Neural progenitor cell (in vitro differentiated cells): Measurements from ENCODE around the gene NDUFS1. TPM values are rescaled to one million over a fixed set of nuclear protein-coding genes. Genes with fewer than 3 reads are reported as not detected.
"Not testable (repeated sequence)": the region's sequence is repeated elsewhere in the genome, so short reads cannot be mapped to it uniquely, and the experiment has no call there.

Experiments used
- DNase-seq: peaks from one replicate; pipeline ENCODE4 v3.0.0-alpha.2; 2016; ENCODE audit warnings: low spot score
- H2AFZ ChIP-seq: fragments of 200-600 bp; sonication (generic); replicated peaks from 2 replicates; pipeline ENCODE4 v1.6.1; 2016; ENCODE audit warnings: antibody characterized with exemption
- H3F3A ChIP-seq: fragments of 200-600 bp; sonication (generic); 2 replicates; pipeline ENCODE4 v1.6.1; 2016; ENCODE audit warnings: antibody characterized with exemption, low read depth
- H3K27ac ChIP-seq: fragments of 200-600 bp; sonication (generic); 2 replicates; pipeline ENCODE4 v1.5.1; 2016; ENCODE audit warnings: mild to moderate bottlenecking
- H3K27me3 ChIP-seq: fragments of 200-600 bp; sonication (generic); 2 replicates; pipeline ENCODE4 v1.6.1; 2016; ENCODE audit warnings: mild to moderate bottlenecking, moderate library complexity
- H3K36me3 ChIP-seq: fragments of 200-600 bp; sonication (generic); 2 replicates; pipeline ENCODE4 v1.5.1; 2016
- H3K4me1 ChIP-seq: fragments of 200-600 bp; sonication (generic); 2 replicates; pipeline ENCODE4 v1.6.1; 2016; ENCODE audit warnings: mixed run types
- H3K4me2 ChIP-seq: fragments of 200-600 bp; sonication (generic); 2 replicates; pipeline ENCODE4 v1.6.1; 2016
- H3K4me3 ChIP-seq: fragments of 200-600 bp; sonication (generic); 2 replicates; pipeline ENCODE4 v1.5.1; 2016
- H3K79me2 ChIP-seq: fragments of 200-600 bp; sonication (generic); 2 replicates; pipeline ENCODE4 v1.6.1; 2016; ENCODE audit warnings: low read depth
- H3K9ac ChIP-seq: fragments of 200-600 bp; sonication (generic); 2 replicates; pipeline ENCODE4 v1.6.1; 2016
- H3K9me3 ChIP-seq: fragments of 200-600 bp; sonication (generic); 2 replicates; pipeline ENCODE4 v1.5.1; 2016; ENCODE audit warnings: low read depth
- H4K20me1 ChIP-seq: fragments of 200-600 bp; sonication (generic); 2 replicates; pipeline ENCODE4 v1.6.1; 2016; ENCODE audit warnings: low read depth
- H3K27ac Mint-ChIP-seq: 3 replicates; pipeline ENCODE4 v1.8.0; 2021; ENCODE audit warnings: mixed read lengths
- H3K27me3 Mint-ChIP-seq: 2 replicates; pipeline ENCODE4 v1.8.0; 2022; ENCODE audit warnings: low read depth, mild to moderate bottlenecking, inconsistent platforms, moderate library complexity, mixed read lengths; ENCODE audit not compliant: insufficient read depth
- H3K36me3 Mint-ChIP-seq: 3 replicates; pipeline ENCODE4 v1.8.0; 2021; ENCODE audit warnings: mixed read lengths
- H3K4me1 Mint-ChIP-seq: 3 replicates; pipeline ENCODE4 v1.8.0; 2021; ENCODE audit warnings: mixed read lengths
- H3K4me3 Mint-ChIP-seq: 3 replicates; pipeline ENCODE4 v1.8.0; 2021; ENCODE audit warnings: mild to moderate bottlenecking, moderate library complexity, mixed read lengths
- H3K9me3 Mint-ChIP-seq: 3 replicates; pipeline ENCODE4 v1.8.0; 2020; ENCODE audit warnings: mixed read lengths
- CTCF ChIP-seq: fragments of 200-600 bp; sonication (generic); IDR thresholded peaks from 2 replicates; pipeline ENCODE4 v1.5.1; 2017; ENCODE audit warnings: antibody characterized with exemption, mild to moderate bottlenecking
- EZH2 ChIP-seq: fragments of 200-600 bp; sonication (generic); IDR thresholded peaks from 2 replicates; pipeline ENCODE4 v1.6.1; 2017; ENCODE audit warnings: antibody characterized with exemption, mild to moderate bottlenecking, moderate library complexity
- EZH2phosphoT487 ChIP-seq: fragments of 200-600 bp; sonication (generic); IDR thresholded peaks from 2 replicates; pipeline ENCODE4 v1.6.1; 2017; ENCODE audit warnings: antibody characterized with exemption
- total RNA-seq: library from RNA; depleted of rRNA; stranded (reverse); fragments of >200 nt; gene quantifications from 2 replicates; pipeline ENCODE4 v1.2.3, GENCODE V29; 2015; ENCODE audit warnings: low replicate concordance

Gene NDUFS1
- total RNA-seq, 1 donor from 2014 or later = 115 TPM

DNA sequence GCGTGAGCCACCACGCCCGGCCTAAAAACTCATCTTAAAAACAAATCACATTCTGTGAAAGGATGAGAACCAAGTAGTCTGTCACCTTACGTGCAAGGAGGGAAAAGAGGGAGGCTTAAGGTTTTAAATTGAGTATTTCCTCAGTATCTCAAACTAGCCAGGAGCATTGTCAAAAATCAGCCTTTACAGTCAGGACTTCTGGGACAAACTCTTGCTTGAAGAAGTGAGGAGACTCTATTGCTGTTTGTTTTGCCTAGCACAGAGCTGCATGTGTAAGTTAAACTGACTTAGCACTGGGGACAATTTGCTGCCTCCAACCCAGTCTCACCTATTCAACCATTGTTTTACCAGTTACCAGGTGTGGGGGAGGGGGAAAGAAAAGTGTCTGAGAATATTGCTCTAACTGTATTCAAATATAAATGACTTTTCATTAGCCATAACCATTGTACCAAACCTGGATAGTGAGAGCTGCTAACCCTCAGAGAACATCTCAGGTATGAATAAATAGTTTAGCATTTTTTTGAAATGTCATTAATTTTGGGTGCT lies 76.9 kb downstream of the NDUFS1 start:
- no peak overlapping the region for H2AFZ ChIP-seq
- no peak overlapping the region for H3K9ac ChIP-seq
- Mint-ChIP-seq H3K4me3 (no peak overlapping the region), H3K4me1 (peaks cover 31% of the 10 kb centered on the region), H3K27me3 (peaks cover 2% of the 10 kb centered on the region), H3K27ac (no peak overlapping the region), H3K9me3 (no peaks in the 10 kb centered on the region), H3K36me3 (no peaks in the 10 kb centered on the region)
- peaks cover 31% of the 10 kb centered on the region for H3K4me1 ChIP-seq
- peaks cover 91% of the 10 kb centered on the region for H3K79me2 ChIP-seq
- peaks cover 49% of the 10 kb centered on the region for H3F3A ChIP-seq
- no peaks in the 10 kb centered on the region for H3K36me3 ChIP-seq
- H3K4me3 ChIP-seq = no peak overlapping the region
- TF ChIP-seq EZH2 (no peak), CTCF (no peak), EZH2phosphoT487 (no peak)
- peaks cover 17% of the 10 kb centered on the region for H4K20me1 ChIP-seq
- peak overlapping the region; percentile 89 for H3K4me2 ChIP-seq
- no peak overlapping the region for H3K27ac ChIP-seq
- no peaks in the 10 kb centered on the region for H3K27me3 ChIP-seq
- no peaks in the 10 kb centered on the region for H3K9me3 ChIP-seq
- DNase-seq = no peak

DNA sequence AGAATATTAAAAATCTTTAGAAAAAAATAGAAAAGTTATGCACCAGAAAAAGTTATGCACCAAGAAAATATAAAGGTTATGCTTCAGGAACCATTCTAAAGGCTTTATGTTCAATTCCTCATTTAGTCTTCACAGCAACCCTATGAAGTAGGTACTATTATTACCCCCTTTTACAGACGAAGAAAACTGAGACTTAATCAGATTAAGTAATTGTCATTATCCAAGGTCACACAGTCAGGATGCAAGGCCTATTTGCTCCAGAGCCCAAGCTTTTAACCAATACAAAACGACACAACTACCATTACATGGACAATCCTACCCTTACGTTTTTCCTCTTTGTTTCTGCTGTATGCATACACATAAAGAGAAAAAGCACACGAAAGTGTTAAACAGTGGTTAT lies 78.3 kb downstream of the NDUFS1 start:
- no peak overlapping the region for H3K9ac ChIP-seq
- H3K36me3 ChIP-seq = no peaks in the 10 kb centered on the region
- H3K4me2 ChIP-seq = no peak overlapping the region
- peaks cover 43% of the 10 kb centered on the region for H3F3A ChIP-seq
- Mint-ChIP-seq H3K27me3 (peaks cover 2% of the 10 kb centered on the region), H3K4me1 (peaks cover 27% of the 10 kb centered on the region), H3K27ac (no peak overlapping the region), H3K4me3 (no peak overlapping the region), H3K36me3 (no peaks in the 10 kb centered on the region), H3K9me3 (no peaks in the 10 kb centered on the region)
- H3K79me2 ChIP-seq = peaks cover 93% of the 10 kb centered on the region
- no peak for TF ChIP-seq CTCF
- TF ChIP-seq EZH2phosphoT487 = no peak
- TF ChIP-seq EZH2 = no peak
- no peak for DNase-seq
- H4K20me1 ChIP-seq = peaks cover 17% of the 10 kb centered on the region
- H3K4me3 ChIP-seq = no peak overlapping the region
- H3K9me3 ChIP-seq = no peaks in the 10 kb centered on the region
- peaks cover 27% of the 10 kb centered on the region for H3K4me1 ChIP-seq
- H3K27ac ChIP-seq = no peak overlapping the region
- no peaks in the 10 kb centered on the region for H3K27me3 ChIP-seq
- no peak overlapping the region for H2AFZ ChIP-seq

GRCh38 chr2:206079699-206080465 lies 79.4 kb downstream of the NDUFS1 start:
- H3K9me3 Mint-ChIP-seq = no peaks in the 10 kb centered on the region
- peaks cover 36% of the 10 kb centered on the region for H3F3A ChIP-seq
- TF ChIP-seq EZH2 = no peak
- TF ChIP-seq CTCF = no peak
- no peak for TF ChIP-seq EZH2phosphoT487
- H3K79me2 ChIP-seq = peaks cover 99% of the 10 kb centered on the region
- no peak overlapping the region for H2AFZ ChIP-seq
- peak overlapping the region; percentile 41 for H3K4me2 ChIP-seq
- H3K36me3 Mint-ChIP-seq = peaks cover 1% of the 10 kb centered on the region
- no peak overlapping the region for H3K9ac ChIP-seq
- peaks cover 17% of the 10 kb centered on the region for H4K20me1 ChIP-seq
- peaks cover 2% of the 10 kb centered on the region for H3K27me3 Mint-ChIP-seq
- H3K27ac Mint-ChIP-seq = peak overlapping the region; percentile 55
- H3K4me1 Mint-ChIP-seq = peaks cover 27% of the 10 kb centered on the region
- no peak for DNase-seq
- H3K9me3 ChIP-seq = no peaks in the 10 kb centered on the region
- H3K4me3 ChIP-seq = no peak overlapping the region
- H3K27me3 ChIP-seq = no peaks in the 10 kb centered on the region
- H3K4me3 Mint-ChIP-seq = no peak overlapping the region
- H3K27ac ChIP-seq = no peak overlapping the region
- peaks cover 27% of the 10 kb centered on the region for H3K4me1 ChIP-seq
- no peaks in the 10 kb centered on the region for H3K36me3 ChIP-seq

- not testable (repeated sequence) for DNase-seq, H3K27me3 Mint-ChIP-seq, H3K9me3 Mint-ChIP-seq, H3K27me3 ChIP-seq, H2AFZ ChIP-seq, H3K36me3 Mint-ChIP-seq, H3K4me3 Mint-ChIP-seq, H3K9me3 ChIP-seq, H3K36me3 ChIP-seq, H3K9ac ChIP-seq, H3K4me3 ChIP-seq, H3K4me2 ChIP-seq
- Histone ChIP-seq H3K79me2 (peaks cover 100% of the 10 kb centered on the region), H3K4me1 (peaks cover 21% of the 10 kb centered on the region), H4K20me1 (peaks cover 12% of the 10 kb centered on the region), H3K27ac (peak overlapping the region; percentile 39), H3F3A (peaks cover 17% of the 10 kb centered on the region)
- Mint-ChIP-seq H3K4me1 (peaks cover 15% of the 10 kb centered on the region), H3K27ac (peak overlapping the region; percentile 83)
Measured at GRCh38 chr2:206077879-206078278, 81.4 kb downstream of the NDUFS1 start.
